ENCODE data around the gene PRKCA. TPM values are rescaled to one million over a fixed set of nuclear protein-coding genes. Genes with fewer than 3 reads are reported as not detected.

The PRKCA gene
- total and polyA plus RNA-seq, 2 experiments from 2014 or later: 6.4 to 35.4 TPM

DNA sequence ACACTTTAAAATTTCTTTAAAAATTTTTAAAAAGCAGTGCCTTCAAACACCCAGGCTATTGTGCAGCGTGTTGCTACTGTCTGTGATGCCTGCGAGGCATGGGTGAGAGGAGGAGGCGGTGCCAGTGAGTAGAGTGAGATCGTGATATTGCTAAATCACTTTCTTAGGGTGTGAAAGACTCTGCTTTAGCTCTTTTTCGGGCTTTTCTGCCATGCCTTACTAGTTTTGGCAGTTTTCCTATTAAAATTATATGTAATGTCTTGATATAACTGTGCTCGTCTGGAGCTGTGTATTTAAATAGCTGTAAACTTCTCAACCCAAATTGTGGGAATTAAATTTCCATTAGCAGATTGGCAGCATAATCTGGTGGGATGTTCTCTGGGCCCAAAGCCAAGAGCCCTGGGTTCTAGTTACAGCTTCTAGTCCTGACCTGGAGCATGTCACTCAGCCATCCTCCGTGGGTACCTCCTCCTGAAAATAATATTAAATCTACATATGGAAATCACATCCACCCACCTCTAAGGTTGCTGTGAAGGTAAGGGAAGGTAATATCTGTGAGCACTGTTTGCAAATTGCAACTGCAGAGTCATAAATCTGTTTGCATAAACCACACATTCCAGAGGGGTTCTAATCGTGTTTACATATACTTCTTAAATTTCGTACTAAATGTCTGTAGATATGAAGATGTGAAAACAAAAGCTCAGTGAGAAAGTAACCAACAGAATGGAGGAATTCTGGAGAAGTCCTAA, 268.2 kb downstream of the PRKCA start:
- no peak overlapping the region for H3K4me2 ChIP-seq
- H3K27me3 ChIP-seq (ENCODE audit: insufficient read depth): no peaks in the 10 kb centered on the region
- H4K20me1 ChIP-seq (replicated peaks; ENCODE audit: insufficient read depth): no peaks in the 10 kb centered on the region
- no peak for TF ChIP-seq POLR2AphosphoS5 (IDR thresholded peaks at IDR 0.05; ENCODE audit: low read depth)
- no peak for TF ChIP-seq EZH2 (IDR thresholded peaks at IDR 0.05; ENCODE audit: low read depth, unreplicated experiment)
- TF ChIP-seq, protein P1, sequence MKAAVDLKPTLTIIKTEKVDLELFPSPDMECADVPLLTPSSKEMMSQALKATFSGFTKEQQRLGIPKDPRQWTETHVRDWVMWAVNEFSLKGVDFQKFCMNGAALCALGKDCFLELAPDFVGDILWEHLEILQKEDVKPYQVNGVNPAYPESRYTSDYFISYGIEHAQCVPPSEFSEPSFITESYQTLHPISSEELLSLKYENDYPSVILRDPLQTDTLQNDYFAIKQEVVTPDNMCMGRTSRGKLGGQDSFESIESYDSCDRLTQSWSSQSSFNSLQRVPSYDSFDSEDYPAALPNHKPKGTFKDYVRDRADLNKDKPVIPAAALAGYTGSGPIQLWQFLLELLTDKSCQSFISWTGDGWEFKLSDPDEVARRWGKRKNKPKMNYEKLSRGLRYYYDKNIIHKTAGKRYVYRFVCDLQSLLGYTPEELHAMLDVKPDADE (IDR thresholded peaks at IDR 0.05): no peak
- TF ChIP-seq NANOG (IDR thresholded peaks at IDR 0.05; ENCODE audit: borderline replicate concordance): no peak
- TF ChIP-seq CREB1 (CRISPR knock-in tag; IDR thresholded peaks at IDR 0.05; ENCODE audit: low read depth): no peak
- no peak for TF ChIP-seq ZNF114 (CRISPR knock-in tag; IDR thresholded peaks at IDR 0.05)
- TF ChIP-seq, protein P2, sequence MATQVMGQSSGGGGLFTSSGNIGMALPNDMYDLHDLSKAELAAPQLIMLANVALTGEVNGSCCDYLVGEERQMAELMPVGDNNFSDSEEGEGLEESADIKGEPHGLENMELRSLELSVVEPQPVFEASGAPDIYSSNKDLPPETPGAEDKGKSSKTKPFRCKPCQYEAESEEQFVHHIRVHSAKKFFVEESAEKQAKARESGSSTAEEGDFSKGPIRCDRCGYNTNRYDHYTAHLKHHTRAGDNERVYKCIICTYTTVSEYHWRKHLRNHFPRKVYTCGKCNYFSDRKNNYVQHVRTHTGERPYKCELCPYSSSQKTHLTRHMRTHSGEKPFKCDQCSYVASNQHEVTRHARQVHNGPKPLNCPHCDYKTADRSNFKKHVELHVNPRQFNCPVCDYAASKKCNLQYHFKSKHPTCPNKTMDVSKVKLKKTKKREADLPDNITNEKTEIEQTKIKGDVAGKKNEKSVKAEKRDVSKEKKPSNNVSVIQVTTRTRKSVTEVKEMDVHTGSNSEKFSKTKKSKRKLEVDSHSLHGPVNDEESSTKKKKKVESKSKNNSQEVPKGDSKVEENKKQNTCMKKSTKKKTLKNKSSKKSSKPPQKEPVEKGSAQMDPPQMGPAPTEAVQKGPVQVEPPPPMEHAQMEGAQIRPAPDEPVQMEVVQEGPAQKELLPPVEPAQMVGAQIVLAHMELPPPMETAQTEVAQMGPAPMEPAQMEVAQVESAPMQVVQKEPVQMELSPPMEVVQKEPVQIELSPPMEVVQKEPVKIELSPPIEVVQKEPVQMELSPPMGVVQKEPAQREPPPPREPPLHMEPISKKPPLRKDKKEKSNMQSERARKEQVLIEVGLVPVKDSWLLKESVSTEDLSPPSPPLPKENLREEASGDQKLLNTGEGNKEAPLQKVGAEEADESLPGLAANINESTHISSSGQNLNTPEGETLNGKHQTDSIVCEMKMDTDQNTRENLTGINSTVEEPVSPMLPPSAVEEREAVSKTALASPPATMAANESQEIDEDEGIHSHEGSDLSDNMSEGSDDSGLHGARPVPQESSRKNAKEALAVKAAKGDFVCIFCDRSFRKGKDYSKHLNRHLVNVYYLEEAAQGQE (IDR thresholded peaks at IDR 0.05; ENCODE audit: unreplicated experiment): no peak
- H3K4me3 Mint-ChIP-seq: no peak overlapping the region
- H3K36me3 ChIP-seq (ENCODE audit: insufficient read depth): no peaks in the 10 kb centered on the region
- H3K27me3 Mint-ChIP-seq (ENCODE audit: insufficient read depth, low read depth, poor library complexity): peaks cover 3% of the 10 kb centered on the region
- no peak overlapping the region for H3K27ac ChIP-seq (ENCODE audit: low read depth)
- DNase-seq (ENCODE audit: low spot score) (no peak), ATAC-seq (no peak)
- no peaks in the 10 kb centered on the region for H3K9me2 ChIP-seq (ENCODE audit: insufficient read depth)
- H3K4me1 Mint-ChIP-seq: peaks cover 18% of the 10 kb centered on the region
- H3K4me3 ChIP-seq: no peak overlapping the region
- H3F3A ChIP-seq (replicated peaks; ENCODE audit: low read depth): peaks cover under 1% of the 10 kb centered on the region
- H3K27ac Mint-ChIP-seq: no peak overlapping the region
- peaks cover 5% of the 10 kb centered on the region; the same call in 2 of the 3 replicates for H3K36me3 Mint-ChIP-seq (ENCODE audit: low read depth)
- no peak overlapping the region for H2AFZ ChIP-seq
- H3K4me1 ChIP-seq (ENCODE audit: insufficient read depth): peaks cover 16% of the 10 kb centered on the region
- no peaks in the 10 kb centered on the region for H3K79me2 ChIP-seq (replicated peaks; ENCODE audit: insufficient read depth)
- H3K9me3 Mint-ChIP-seq: no peaks in the 10 kb centered on the region; the same call in 2 of the 3 replicates

DNA sequence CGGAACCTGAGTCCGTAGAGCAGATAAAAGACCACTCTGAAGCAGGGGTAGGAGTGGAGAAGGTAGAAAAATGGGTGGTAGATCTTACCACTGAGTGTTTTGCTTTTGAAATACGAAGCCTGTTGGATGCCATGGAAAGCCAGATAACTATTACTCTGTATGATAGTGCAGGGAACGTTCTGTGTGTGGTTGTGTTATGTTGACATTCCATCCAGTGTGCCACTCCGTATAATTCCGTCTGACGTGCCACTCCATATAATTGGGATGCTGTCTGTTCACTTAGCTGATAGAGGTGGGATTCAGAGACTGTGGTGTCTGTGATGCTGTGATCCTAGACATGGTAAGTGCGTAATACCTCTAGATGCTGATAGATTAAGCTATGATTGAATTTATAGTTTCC, 269.3 kb downstream of the PRKCA start:
- no peak for DNase-seq (ENCODE audit: low spot score)
- TF ChIP-seq, protein P1 (IDR thresholded peaks at IDR 0.05): no peak
- TF ChIP-seq EZH2phosphoT487 (IDR thresholded peaks at IDR 0.05; ENCODE audit: unreplicated experiment) (no peak), NANOG (IDR thresholded peaks at IDR 0.05; ENCODE audit: borderline replicate concordance) (no peak), POLR2AphosphoS5 (IDR thresholded peaks at IDR 0.05; ENCODE audit: low read depth) (no peak), CREB1 (CRISPR knock-in tag; IDR thresholded peaks at IDR 0.05; ENCODE audit: low read depth) (no peak), STAT1 (IDR thresholded peaks at IDR 0.05; ENCODE audit: unreplicated experiment) (no peak)
- no peaks in the 10 kb centered on the region for H3K27me3 Mint-ChIP-seq (ENCODE audit: insufficient read depth, low read depth, poor library complexity)
- no peaks in the 10 kb centered on the region for H3F3A ChIP-seq (replicated peaks; ENCODE audit: low read depth)
- peaks cover 14% of the 10 kb centered on the region for H3K4me1 Mint-ChIP-seq
- no peaks in the 10 kb centered on the region for H3K79me2 ChIP-seq (replicated peaks; ENCODE audit: insufficient read depth)
- no peaks in the 10 kb centered on the region for H3K9me2 ChIP-seq (ENCODE audit: insufficient read depth)
- ATAC-seq: no peak
- H3K27me3 ChIP-seq (ENCODE audit: insufficient read depth): no peaks in the 10 kb centered on the region
- H3K27ac ChIP-seq (ENCODE audit: low read depth): no peak overlapping the region
- H4K20me1 ChIP-seq (replicated peaks; ENCODE audit: insufficient read depth): no peaks in the 10 kb centered on the region
- H3K4me3 Mint-ChIP-seq: no peak overlapping the region
- no peak overlapping the region for H3K4me3 ChIP-seq
- no peak overlapping the region for H3K27ac Mint-ChIP-seq
- H3K36me3 ChIP-seq (ENCODE audit: insufficient read depth): no peaks in the 10 kb centered on the region
- H3K4me2 ChIP-seq: no peak overlapping the region
- H3K9me3 Mint-ChIP-seq: no peaks in the 10 kb centered on the region; the same call in 2 of the 3 replicates
- no peak overlapping the region for H2AFZ ChIP-seq
- H3K36me3 Mint-ChIP-seq (ENCODE audit: low read depth): peaks cover 5% of the 10 kb centered on the region; the same call in 2 of the 3 replicates
- peaks cover 12% of the 10 kb centered on the region for H3K4me1 ChIP-seq (ENCODE audit: insufficient read depth)
